HG03066 (cell line): ENCODE measurements around the gene ITPR3.

Source experiments
- ATAC-seq: cut with Tn5 transposase; IDR thresholded peaks from one replicate; pipeline ENCODE4 v1.9.1; 2021; ENCODE audit warnings: low read depth; ENCODE audit not compliant: unreplicated experiment

Gene ITPR3

DNA sequence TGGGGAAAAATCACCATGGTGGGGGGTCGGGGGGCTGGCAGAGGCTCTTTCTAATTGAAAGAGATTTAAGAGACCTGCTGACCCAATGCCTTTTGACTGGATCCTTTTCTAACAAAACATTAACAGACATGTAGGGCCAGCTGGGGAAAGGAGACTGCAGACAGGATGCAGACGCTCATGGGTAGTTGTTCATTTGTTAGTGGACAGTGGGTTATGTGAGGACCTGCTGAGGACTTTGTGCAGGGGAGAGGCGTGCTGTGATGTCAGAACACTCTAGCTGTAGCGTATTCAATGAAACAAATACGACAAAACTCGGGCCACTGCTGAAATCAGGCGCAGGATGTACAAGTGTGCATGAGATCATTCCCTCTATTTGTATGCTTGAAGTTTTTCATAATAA lies 124.4 kb downstream of the ITPR3 start:
- ATAC-seq, result no peak
